HG03045 (cell line): ENCODE measurements around the gene PDLIM3.
"Not testable (repeated sequence)": the region's sequence is repeated elsewhere in the genome, so short reads cannot be mapped to it uniquely, and the experiment has no call there.

Experiments
- ATAC-seq: cut with Tn5 transposase; IDR thresholded peaks from one replicate; pipeline ENCODE4 v1.9.1; 2021; ENCODE audit warnings: mild to moderate bottlenecking, moderate library complexity; ENCODE audit not compliant: unreplicated experiment

PDLIM3 gene

DNA sequence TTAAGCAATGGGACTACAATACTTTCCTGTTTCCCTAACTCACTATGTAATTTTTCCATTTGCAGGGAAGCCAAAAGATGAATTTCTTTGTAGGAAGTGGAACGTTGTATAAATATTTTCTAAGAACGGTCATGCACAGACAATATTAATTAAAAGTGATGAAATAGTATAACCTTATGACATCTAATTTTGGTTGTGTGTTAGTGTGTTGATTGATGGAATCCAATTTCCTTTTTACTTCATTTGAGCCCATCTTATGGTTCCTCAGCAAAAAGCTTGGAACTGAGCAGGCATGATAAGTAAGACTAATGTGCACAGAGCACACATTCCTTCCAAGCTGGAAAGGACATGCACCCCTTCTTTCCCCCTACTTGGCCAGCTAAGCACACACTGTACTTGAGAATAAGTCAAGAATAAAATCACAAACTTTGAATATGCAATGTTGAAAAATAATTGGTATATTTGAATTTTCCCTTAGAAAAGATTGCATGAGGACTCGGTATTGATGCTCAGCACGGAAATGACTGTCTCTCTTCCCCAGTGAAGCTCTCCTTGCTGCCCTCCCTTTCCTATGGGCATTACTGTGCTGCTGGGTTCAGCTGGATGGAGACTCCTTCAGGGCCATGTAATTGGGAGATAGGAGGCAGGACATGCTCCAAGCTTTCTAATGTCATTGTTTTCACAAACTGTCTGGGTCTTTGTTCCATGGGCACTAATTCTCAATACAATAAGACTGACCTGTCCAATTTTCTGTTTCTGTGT lies 19.2 kb upstream of the PDLIM3 start:
- no peak for ATAC-seq

GRCh38 chr4:185552254-185552653 lies 16.9 kb upstream of the PDLIM3 start:
- ATAC-seq = no peak

DNA sequence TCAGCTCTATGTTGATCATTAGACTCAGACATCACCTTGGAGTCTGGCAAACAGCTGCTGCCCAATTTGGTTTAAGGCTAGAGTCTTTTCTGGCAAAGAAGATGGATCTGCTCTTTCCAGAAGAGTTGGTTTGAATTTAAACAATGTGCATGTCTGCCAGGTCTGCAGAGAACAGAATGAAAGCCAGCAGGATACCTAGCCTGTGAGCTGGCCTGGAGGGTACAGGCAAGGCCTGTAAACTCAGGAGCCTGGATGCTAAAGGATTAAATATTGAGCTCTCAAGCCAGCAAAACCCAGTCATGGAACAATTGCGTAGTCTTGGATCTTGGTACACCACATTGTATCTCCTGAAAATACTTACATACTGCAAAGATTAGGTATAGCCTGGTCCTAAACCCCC lies 15.6 kb upstream of the PDLIM3 start:
- ATAC-seq = no peak

DNA sequence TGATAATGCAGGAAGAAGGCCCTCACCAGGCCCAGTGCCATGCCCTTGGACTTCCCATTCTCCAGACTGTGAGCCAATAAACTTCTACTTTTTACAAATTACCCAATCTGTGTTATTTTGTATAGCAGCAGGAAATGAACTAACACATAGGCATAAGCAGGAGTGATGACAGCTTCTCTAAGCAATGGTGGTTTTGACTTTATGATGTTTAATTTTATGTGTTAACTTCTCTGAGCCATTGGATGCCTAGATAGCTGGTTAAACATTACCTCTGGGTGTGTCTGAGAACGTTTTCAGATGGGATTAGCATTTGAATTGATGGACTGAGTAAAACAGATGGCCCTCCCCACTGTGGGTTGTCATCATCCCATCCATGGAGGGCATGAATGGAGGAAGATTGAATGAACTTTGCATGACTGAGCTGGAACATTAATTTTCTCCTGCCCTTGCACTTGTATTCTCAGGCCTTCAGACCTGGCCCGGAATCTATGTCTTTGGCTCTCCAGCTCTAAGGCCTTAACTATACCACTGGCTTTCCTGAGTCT lies 13.9 kb upstream of the PDLIM3 start:
- ATAC-seq = no peak

GRCh38 chr4:185548587-185548986 lies 13.3 kb upstream of the PDLIM3 start:
- ATAC-seq = no peak

- ATAC-seq = no peak
Observed at GRCh38 chr4:185546335-185546734, 11.0 kb upstream of the PDLIM3 start.

DNA sequence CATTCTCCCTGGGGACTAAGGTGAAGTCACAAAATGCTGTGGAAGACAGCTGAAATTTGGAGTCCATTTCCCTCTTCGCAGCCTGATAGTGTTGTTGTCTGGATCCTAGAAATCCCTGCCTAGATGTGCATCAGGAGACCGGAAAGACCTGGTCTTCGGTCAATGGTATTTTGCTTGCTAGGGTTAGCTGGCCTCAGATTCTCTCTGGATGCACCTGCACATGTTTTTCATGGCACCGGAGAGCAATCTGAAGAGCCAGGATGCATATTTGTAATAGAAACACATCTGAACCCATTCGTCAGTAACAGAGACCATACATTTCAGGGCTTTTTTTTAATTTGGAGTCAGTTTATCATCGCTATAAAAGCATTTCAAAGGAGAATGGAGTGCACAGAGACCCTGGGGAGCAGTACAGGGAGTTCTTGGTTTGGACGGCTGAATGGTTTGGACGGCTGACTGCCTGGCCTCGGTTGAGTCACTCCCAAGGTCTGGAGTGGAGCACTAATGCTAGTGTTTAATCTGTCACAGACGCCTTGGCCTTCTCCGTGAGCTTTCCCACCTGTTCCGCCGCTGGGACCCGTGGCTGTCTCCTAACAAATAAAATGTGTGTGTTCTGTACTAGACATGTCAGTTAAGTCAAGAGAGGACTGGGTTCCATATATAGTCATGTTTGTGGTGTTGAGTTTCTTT lies 7.5 kb upstream of the PDLIM3 start:
- no peak for ATAC-seq

GRCh38 chr4:185541251-185541727 lies 6.0 kb upstream of the PDLIM3 start:
- no peak for ATAC-seq

GRCh38 chr4:185540487-185541120 lies 5.3 kb upstream of the PDLIM3 start:
- ATAC-seq = no peak

GRCh38 chr4:185540040-185540439 lies 4.7 kb upstream of the PDLIM3 start:
- ATAC-seq = no peak

GRCh38 chr4:185538806-185539205 lies 3.5 kb upstream of the PDLIM3 start:
- no peak for ATAC-seq

GRCh38 chr4:185536411-185536709 lies 1.1 kb upstream of the PDLIM3 start:
- no peak for ATAC-seq

GRCh38 chr4:185535612-185536410 lies 504 bp upstream of the PDLIM3 start:
- no peak for ATAC-seq

GRCh38 chr4:185534511-185534865 lies 819 bp downstream of the PDLIM3 start:
- ATAC-seq = no peak

GRCh38 chr4:185532795-185533324 lies 2.4 kb downstream of the PDLIM3 start:
- ATAC-seq = no peak

- no peak for ATAC-seq
Observed at GRCh38 chr4:185532293-185532692, 3.0 kb downstream of the PDLIM3 start.

- ATAC-seq = not testable (repeated sequence)
Observed at GRCh38 chr4:185531654-185532053, 3.7 kb downstream of the PDLIM3 start.

- no peak for ATAC-seq
Observed at GRCh38 chr4:185529413-185529812, 5.9 kb downstream of the PDLIM3 start.

GRCh38 chr4:185524888-185525863 lies 10.1 kb downstream of the PDLIM3 start:
- no peak for ATAC-seq

DNA sequence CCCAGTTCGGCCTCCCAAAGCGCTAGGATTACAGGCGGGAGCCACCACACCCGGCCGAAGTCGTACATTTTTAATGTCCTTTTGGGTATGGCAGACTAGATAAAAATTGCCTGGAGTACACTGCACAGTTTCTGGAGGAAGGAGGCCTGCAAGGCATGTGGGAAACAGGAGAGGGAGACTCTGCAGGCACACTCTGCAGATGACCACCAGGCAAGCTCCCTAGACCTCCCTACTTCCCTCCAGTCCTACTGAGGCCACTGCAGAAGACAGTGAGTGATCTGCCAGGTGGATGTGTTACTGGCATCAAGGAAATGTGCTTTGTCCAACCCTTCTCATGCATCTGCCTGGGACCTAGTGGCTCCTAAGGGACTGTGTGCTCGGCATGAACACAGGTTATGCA lies 11.4 kb downstream of the PDLIM3 start:
- ATAC-seq = no peak
